Activated naive CD4-positive, alpha-beta T cell treated with anti-CD3 and anti-CD28 coated beads, Interleukin-2, amount 50 U/mL, for 16 hours (primary cell): ENCODE results near the gene HELZ.
"Not testable (repeated sequence)": the region's sequence is repeated elsewhere in the genome, so short reads cannot be mapped to it uniquely, and the experiment has no call there.

Source experiments
- DNase-seq: peaks from one replicate; pipeline ENCODE4 v3.0.0-alpha.2; 2020

Gene HELZ

DNA sequence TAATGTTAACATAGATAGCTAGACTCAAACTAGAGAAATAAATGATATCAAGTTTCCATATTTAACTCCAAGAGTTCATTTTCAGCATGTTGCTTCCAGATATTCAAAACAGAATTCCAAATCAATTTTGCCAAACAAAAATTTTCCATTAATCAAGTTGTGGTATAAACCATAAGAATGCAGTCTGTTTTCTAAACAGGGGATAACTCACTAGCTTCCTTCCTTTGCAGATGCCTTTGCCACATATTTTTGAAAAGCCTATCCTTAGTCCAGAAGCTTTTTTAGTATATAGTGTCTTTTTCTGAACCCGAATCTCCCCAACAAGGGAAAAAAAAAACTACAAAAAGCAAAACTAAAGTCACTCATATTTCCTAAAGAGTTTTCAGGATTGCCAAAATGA lies 61.5 kb downstream of the HELZ start:
- DNase-seq: no peak

DNA sequence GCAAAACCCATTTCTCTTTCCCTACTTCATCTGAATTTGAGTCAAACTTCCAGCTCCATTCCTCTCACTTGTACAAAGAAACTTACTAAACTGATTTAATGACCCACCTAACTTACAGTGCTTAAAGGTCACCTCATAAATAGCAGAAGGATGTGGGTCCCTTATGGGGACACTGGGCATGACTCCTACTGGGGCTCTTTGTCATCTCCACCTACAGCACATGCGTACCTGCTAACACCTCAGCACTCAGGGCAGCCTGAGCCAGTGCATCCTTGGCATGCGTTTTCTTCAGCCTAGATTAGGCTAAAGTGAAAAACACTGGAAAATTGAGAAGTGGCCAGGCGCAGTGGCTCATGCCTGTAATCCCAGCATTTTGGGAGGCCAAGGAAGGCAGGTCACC lies 63.2 kb downstream of the HELZ start:
- DNase-seq: no peak

DNA sequence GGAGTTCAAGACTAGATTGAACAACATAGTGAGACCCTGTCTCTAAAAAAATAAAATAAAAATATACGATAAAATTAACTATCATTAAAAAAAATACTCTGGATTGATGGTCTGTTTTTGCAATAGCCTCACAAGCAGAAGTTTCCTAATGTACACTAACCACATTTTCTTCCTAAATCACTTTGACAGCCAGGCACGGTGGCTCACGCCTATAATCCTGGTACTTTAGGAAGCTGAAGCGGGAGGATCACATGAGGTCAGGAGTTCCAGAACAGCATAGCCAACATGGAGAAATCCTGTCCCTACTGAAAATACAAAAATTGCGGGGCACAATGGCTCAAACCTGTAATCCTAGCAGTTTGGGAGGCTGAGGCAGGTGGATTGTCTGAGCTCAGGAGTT lies 64.7 kb downstream of the HELZ start:
- no peak for DNase-seq

DNA sequence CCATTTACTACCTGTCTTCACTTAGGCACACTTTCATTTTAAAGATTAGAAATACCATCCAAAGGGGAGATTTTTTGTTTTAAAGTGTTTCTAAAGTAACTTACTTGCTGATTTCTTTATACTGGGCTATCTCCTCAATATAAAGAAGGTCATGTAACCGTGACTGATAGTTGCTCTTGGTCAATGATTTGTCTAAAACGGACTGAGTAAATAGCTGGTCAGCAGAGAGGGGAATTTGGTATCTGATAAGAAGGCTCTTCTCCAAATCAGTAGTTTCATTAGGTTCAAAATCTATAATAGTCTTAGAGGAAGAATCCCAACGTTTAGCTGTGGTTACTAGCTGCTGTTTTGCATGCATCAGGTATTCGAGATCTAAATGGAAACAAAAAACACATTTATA lies 66.4 kb downstream of the HELZ start:
- no peak for DNase-seq

DNA sequence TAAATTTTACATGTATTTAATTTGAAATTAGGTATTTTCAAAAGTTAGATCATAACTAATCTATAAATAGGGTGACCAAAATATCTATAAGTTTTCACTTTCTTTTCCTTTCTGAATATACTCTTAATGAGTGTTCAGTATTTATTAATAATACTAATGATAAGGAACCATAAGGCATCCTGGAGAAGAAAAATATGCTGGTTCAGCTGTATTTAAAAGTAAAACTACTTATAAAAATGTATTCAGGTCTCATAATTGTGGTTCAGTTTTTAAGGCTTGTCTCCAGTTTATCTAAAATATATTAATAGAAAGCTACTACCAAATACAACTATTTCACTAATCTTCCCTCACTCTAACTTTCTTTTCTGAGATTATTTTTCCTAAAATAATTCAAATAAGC lies 67.3 kb downstream of the HELZ start:
- no peak for DNase-seq

DNA sequence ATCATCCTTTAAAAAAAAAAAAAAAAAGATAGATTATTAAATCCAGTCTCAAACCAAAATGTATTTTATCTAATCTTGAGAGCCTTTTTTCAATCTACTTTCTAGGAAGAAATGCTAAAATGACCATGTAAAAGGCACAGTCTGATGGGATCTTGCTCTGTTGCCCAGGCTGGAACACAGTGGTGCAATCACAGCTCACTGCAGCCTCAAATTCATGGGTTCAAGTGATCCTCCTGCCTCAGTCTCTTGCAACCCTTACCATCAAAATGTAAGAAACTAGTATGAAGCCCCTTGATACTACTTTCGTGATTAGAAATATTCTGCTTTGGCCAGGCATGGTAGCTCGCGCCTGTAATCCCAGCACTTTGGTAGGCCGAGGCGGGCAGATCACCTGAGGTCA lies 70.8 kb downstream of the HELZ start:
- no peak for DNase-seq

DNA sequence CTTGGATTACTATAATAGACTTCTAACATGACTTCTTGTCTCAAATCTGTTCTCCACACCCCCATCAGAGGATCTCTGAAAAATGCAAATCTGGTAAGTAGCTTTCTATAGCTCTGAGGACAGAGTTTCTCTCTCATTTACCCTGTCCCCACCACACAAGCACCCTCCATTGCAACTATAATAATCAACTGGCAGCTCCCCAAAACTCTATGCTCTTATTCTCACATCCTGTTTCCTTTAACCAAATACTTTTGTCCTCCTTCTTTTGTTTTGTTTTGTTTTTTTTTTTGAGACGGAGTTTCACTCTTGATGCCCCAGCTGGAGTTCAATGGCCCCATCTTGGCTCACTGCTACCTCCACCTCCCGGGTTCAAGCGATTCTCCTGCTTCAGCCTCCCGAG lies 73.4 kb downstream of the HELZ start:
- no peak for DNase-seq

DNA sequence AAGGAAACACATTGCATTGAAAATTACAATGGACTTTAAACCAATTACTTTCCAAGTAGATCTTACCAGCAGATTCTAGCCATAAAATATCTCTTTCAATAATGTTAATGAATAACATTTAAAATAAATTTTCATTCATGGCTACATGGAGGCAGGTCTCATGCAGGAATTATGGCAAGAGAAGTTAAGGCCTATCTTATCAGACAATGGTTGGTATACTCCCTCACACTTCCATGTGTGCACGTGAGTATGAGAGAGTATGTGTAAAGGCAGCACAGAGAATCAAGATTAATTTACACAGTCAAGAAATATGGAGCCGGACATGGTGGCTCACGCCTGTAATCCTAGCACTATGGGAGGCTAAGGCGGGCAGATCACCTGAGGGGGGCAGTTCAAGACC lies 76.5 kb downstream of the HELZ start:
- DNase-seq: no peak

DNA sequence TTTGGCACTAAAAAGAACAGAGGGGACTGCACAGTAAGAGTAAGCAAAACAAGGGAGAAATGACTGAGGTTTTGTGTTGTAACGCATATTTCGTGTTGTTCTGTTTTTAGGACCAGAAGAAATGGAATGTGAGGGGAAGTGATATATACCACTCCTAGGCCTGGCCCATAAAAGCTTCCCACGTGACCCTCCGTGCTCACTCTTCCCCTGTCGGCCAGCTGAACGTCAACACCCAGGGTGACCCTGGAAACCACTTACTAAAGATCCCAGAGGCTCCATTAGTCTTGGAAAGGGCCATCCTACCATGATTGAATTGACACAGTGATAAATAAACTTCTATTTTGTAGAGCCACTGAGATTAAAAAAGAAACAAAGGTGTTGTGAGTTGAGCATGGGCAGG lies 79.8 kb downstream of the HELZ start:
- DNase-seq: no peak

DNA sequence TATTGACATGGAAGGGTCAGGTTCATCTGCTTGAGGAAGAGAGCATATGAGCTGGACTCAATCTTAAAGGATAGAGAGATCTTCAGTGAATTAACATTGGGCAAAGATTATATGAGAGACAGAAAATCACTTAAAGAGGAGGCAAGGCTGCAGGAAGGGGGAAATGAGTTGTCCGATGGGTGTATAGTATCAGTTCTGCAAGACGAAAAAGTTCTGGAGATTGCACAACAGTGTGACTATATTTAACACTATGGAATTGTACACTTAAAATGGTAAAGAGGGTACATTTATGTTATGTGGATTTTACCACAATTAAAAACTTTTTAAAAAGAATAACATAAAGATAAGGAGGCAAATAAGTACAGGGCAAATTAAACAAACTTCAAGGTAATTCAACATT lies 80.7 kb downstream of the HELZ start:
- DNase-seq: no peak

DNA sequence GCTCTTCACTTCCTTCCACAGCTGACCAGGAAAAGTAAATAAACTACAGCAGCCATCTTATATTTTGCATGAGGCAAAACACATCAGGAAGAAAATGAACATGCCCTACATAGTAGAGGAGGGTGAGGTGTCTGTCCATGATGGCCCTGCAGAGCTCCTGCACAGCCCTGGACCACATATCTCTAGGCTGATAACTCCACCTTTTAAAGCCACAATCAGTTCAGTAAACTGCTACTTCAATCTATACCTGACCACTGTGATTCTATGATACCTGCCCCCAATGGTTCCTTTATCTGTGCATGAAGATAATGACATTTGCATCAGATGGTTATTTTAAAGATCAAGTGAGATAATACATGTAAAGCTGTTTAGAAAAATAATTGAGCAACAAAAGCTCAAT lies 82.2 kb downstream of the HELZ start:
- no peak for DNase-seq

DNA sequence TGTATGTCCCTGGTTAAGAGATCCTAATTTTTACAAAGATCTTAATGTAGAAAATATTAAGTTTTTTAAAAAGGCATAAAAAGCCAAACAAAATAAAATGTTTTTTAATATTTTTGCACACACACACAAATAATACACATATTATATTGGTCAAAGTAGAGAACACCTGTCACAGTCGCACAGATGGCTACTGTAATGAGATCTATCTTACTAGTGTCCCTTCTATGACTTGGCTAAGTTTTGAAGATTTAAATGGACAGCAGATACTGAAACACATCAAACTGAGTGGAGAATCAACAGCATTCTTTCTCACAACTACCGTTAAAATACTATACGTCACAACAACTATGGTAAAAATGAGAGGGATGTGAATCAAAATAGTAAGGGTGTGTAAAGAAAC lies 83.4 kb downstream of the HELZ start:
- no peak for DNase-seq

DNA sequence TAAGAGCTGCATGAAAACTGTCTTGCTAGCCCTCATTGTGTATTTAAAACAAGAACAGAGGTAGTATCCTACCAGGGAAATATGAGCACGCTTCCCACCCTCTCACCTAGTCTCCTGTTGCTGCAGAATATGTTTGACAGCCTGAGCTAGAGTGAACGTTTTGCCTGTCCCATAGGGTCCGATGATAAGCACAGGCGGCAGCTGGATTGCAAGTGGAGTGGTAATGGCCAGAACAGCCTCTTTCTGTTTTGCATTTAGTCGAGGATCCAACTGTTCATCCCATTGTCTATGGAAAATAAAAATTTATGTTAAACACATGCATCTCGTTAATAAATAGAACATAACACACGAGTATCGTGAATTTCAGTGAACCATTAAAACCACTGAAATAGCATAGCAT lies 84.2 kb downstream of the HELZ start:
- DNase-seq: no peak

DNA sequence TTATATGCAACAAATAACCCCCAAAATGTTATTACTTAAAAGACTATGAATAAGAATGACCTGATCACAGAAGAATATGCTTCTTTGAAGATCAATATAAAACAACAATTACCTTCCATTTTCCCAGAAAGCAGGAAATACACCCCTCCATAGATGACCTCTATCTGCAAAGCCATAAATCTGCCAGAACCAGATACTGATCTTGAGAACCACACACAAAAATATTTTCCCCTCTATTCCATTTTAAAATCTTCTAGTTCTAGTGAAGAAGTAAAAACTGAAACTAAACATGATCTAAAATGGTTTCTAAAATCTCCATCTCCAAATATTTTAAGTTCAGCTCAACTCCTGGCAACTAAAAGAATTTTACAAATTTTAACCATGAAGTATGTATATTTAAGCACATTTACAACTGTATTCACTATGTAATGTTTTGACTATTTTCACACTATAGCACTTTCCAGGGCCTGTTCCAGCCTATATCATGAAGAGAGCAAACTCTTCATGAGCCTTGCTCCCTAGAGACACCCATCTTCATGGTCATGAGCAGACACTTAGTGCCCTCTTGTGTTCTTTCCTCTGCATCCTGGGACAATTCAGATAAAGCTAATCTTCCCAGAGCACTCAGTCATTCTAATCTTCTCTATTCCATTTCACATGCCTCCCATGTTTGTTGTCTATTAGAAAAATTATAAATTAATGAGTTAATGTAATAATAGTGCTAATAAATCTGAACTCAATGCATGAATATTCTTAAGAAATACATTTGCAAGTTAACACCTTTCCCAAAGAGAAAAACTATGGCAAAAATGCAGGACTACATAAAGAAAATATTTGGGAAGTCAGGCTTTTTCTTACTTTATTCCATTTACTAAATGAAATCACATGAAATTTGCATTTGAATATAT lies 87.0 kb downstream of the HELZ start:
- no peak for DNase-seq

DNA sequence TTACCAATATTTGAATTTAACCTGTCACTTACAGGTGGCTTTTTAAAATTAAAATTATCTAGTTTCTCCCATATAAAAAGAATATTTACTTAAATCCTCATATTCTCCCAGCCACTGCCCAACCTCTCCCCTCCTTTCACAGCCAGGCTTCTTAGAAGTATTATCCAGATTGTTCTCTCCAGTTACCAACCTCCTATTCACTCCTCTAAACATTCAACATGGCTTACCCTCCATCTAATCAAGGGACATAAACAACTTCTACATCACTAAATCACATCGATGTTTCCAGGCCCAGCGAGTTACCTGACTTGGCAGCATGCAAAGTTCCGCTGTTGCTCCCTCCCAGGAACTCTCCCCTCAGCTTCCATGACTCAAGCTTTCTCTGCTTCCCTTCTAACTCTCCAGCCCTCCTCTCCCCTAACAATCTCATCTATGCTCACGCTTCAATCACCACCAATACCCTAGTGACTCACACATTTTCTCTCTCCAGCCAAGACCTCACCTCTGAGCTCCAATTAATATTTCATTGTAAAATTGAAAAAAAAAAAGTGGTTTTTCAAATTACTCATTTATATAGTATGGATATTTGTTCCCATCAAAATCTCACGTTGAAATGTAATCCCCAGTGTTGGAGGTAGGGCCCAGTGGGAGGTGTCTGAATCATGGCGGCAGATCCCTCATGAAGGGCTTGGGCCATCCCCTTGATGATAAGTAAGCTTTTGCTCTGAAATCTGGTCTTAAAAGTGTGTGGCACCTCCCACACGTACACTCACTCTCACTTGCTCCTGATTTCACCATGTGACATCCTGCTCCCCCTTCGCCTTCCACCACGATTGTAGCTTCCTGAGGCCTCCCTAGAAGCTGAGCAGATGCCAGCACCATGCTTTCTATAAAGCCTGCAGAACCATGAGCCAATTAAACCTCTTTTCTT lies 88.5 kb downstream of the HELZ start:
- DNase-seq: no peak

DNA sequence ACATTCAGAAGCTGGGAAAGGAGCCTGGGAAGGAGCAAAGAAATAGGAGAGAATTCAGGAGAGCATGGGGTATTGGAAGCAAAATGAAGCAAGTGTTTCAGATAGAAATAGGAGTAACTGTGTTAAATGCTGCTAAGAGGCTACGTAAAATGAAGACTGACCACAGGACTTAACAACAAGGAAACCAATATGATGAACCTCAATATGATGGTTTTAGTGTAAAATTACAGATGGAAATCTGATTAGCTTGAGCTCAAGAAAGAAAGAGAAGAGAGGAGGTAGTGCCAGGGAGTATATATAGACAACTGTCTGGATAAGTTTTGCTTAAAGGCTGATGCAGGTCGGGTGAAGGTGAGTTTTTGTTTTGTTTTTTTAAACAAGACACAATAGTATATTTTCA lies 92.2 kb downstream of the HELZ start:
- no peak for DNase-seq

DNA sequence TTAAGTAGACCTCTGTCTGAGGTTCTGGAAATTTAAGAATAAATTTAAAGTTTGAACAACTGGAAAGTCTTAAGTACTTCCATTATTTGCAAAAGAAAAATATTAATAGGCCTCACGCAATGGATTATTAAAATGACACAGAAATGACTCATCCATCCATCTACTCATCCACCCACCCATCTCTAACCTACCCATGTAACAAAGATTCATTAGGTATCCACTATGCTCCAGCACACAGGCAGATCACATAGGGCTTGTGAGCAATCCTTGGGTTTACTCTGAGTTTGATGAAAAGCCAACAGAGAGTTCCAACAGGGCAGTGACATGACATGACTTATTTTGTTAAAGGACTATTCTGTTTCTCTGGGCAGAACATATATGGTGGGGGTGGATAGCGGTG lies 93.3 kb downstream of the HELZ start:
- no peak for DNase-seq

DNA sequence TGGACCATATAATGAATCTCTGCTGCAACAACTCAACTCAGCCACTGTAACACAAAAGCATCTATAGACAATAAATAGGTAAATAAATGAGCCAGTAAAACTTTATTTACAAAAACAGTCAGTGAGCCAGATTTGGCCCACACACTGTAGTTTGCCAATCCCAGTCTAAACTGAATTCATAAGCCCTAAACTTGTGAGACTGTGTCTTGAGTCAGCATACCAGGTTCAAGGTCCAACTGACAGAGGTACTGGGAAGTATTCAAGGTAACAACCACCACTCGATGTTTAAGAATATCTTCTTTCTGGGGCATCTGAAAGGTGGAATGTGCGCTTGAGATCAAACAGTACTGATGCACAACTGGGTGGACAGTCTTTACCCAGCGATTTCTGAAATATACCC lies 94.2 kb downstream of the HELZ start:
- no peak for DNase-seq

DNA sequence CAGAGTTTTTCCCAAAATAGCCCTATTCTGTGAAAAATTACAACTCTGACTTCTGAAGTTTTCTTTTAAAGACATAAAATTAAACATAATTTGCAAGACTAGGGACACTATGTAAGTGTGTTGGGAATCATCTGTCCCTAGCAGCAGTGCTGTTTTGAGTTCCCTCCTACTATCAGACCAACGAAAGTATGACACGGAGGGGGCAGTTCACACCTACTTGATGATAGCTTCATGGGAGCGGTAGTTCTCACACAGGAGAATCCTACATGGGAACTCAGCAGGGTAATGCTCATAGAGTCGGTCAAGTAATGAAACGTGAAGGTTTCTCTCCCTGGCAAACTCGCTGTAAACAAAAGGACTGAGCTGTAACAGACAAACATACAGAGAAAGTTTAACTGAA lies 96.6 kb downstream of the HELZ start:
- no peak for DNase-seq

DNA sequence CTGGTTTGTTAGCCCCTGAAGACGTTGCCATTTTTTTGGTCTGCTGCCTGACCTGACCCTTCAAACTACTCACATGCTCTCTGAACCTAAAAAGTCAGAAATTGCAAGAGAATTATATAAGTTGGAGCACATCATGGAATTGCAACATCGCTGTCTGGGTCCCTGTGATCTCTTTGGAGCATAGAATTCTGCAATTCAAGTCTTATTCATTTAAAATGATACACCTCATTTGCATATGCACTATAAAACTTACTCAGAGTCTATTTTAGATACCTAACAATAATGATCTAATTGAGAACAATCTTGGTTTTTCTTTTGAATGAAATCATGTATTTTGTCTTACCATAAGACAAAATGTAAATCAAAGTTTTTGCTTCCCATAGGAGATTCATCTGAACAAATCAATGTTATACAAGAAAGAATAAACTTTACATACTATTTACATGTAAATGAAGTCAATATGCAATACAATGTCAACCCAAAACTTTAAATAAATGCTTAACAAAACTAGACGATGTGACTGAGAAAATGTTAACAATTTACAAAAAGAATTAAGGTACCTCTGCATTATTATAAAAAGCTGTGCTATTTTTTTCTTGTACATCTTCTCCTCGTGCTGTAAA lies 99.7 kb downstream of the HELZ start:
- DNase-seq: no peak

DNA sequence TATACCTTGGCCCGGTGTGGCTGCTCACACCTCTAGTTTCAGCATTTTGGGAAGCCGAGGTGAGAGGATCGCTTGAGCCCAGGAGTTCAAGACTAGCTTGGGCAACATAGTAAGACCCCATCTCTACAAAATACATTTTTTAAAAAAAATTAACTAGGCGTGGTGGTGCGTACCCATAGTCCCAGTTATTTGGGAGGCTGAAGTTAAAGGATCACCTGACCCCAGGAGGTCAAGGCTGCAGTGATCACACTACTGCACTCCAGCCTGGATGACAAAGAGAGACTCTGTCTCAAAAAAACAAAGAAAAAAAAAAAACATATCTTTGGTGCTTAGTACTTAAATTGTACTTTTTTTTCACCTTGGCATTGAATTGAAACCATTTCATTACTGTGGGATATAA lies 101.7 kb downstream of the HELZ start:
- DNase-seq: no peak

DNA sequence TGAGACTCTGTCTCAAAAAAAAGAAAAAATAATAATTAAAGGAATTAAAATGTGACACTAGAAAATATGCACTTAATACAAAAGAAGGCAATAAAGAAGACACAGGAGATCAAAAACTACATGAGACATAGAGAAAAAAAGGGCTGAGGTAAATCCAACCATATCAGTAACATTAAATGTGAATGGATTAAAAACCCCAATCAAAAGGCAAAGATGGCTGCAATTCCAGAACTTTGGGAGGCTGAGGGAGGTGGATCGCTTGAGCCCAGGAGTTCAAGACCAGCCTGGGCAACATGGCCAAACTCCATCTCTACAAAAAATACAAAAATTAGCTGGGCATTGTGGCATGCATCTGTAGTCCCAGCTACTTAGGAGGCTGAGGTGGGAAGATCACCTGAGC lies 103.0 kb downstream of the HELZ start:
- not testable (repeated sequence) for DNase-seq

DNA sequence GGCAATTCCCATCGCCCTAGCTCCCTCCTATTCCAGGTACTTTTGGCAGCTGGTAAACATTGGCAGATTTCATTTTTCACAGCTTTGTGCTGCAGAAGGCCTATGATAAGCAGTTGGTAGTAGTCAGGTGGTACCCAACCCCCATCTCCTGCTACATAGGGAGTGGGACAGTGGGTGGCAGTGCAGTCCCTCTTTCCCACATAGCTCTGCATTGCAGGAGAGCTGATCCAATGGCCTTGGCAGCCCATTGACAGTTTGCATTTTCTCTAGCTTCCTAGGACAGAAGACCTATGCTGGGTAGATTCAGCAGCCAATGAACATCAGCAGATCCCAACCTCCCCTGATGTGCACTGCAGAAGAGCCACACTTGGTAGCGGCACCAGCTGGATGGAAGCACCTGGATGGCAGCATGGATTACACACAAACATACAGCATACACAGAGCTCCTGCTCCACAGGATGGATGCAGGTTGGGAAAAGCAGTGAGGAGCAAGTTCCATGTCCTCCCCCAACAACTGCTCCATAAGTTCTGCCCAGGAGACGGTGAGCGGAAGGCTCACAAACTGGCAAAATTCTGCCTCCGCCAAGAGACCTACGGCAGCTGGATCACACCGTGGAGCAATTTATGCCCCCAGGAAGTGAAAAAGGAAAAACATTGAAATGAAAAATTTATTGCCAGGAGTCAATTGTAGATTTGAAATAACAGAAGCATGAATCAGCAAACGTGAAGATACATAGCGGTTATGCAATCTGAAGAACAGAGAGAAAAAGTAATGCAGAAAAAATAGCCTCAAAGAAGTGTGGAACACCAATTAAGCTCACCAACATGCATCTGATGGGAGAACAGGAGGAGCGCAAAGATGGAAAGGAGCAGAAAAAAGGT lies 105.0 kb downstream of the HELZ start:
- DNase-seq: no peak
